Nephron progenitor cell (in vitro differentiated cells): ENCODE data around the gene PTPRC.

ENCODE experiments used
- DNase-seq: peaks from one replicate; pipeline ENCODE4 v3.0.0; 2021
- H3K27ac Mint-ChIP-seq: 2 replicates; pipeline ENCODE4 v1.8.0; 2021; ENCODE audit warnings: mild to moderate bottlenecking, moderate library complexity, mixed read lengths
- H3K27me3 Mint-ChIP-seq: 2 replicates; pipeline ENCODE4 v1.8.0; 2021; ENCODE audit warnings: mild to moderate bottlenecking, low read depth, mixed read lengths; ENCODE audit not compliant: poor library complexity
- H3K36me3 Mint-ChIP-seq: 2 replicates; pipeline ENCODE4 v1.8.0; 2021; ENCODE audit warnings: low read depth, mixed read lengths
- H3K4me1 Mint-ChIP-seq: 2 replicates; pipeline ENCODE4 v1.8.0; 2021; ENCODE audit warnings: mixed read lengths
- H3K4me3 Mint-ChIP-seq: 2 replicates; pipeline ENCODE4 v1.8.0; 2021; ENCODE audit warnings: mild to moderate bottlenecking, moderate library complexity, mixed read lengths
- H3K9me3 Mint-ChIP-seq: 2 replicates; pipeline ENCODE4 v1.8.0; 2021; ENCODE audit warnings: mild to moderate bottlenecking, moderate library complexity, mixed read lengths
- TF ChIP-seq, protein P1 (sequence below): fragments of 200-600 bp; sonication (generic); IDR thresholded peaks from 2 replicates; pipeline ENCODE4 v1.5.0; 2021; ENCODE audit warnings: antibody characterized with exemption

PTPRC gene

DNA sequence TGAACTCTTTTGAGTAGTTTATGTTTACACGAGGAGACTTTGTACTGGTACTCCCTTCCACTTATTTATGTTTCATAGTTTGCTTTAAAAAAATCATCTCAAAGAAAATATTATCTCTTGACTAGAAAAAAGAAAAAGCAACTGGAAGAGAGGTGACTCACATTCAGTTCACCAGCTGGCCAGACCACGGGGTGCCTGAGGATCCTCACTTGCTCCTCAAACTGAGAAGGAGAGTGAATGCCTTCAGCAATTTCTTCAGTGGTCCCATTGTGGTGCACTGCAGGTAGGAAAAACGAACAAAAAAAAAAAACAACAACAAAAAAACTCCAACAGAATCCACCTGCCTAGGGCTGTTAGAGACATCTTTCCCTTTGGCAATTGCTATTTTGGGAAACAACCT lies 102.9 kb downstream of the PTPRC start:
- no peaks in the 10 kb centered on the region for H3K27me3 Mint-ChIP-seq
- no peak for DNase-seq
- H3K9me3 Mint-ChIP-seq, result peaks cover 16% of the 10 kb centered on the region
- no peaks in the 10 kb centered on the region for H3K4me1 Mint-ChIP-seq
- no peak overlapping the region for H3K27ac Mint-ChIP-seq
- no peak overlapping the region for H3K4me3 Mint-ChIP-seq
- TF ChIP-seq, protein P1, sequence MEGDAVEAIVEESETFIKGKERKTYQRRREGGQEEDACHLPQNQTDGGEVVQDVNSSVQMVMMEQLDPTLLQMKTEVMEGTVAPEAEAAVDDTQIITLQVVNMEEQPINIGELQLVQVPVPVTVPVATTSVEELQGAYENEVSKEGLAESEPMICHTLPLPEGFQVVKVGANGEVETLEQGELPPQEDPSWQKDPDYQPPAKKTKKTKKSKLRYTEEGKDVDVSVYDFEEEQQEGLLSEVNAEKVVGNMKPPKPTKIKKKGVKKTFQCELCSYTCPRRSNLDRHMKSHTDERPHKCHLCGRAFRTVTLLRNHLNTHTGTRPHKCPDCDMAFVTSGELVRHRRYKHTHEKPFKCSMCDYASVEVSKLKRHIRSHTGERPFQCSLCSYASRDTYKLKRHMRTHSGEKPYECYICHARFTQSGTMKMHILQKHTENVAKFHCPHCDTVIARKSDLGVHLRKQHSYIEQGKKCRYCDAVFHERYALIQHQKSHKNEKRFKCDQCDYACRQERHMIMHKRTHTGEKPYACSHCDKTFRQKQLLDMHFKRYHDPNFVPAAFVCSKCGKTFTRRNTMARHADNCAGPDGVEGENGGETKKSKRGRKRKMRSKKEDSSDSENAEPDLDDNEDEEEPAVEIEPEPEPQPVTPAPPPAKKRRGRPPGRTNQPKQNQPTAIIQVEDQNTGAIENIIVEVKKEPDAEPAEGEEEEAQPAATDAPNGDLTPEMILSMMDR, result no peak
- H3K36me3 Mint-ChIP-seq, result no peaks in the 10 kb centered on the region

DNA sequence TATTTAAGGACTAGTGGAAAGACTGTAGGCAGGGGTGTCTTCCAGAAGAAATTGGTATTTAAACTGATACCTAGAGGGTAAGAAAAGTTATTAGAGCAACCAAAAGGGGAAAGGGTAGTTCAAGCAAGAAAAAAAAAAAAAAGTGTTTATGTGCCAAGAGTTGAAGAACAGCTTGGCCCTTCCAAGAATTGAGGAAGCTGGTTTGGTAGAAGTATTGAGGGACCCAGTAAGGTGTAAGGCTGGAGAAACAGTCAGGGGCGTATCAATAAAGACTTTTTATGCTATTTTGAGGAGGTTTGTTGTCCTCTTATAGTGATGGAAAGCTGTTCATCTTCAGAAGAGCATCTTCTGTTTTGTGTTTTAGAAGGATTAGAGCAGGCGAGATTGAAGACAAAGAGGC lies 108.3 kb downstream of the PTPRC start:
- no peaks in the 10 kb centered on the region for H3K36me3 Mint-ChIP-seq
- no peaks in the 10 kb centered on the region for H3K9me3 Mint-ChIP-seq
- TF ChIP-seq, protein P1, result no peak
- no peak overlapping the region for H3K4me3 Mint-ChIP-seq
- no peaks in the 10 kb centered on the region for H3K27me3 Mint-ChIP-seq
- no peak overlapping the region for H3K27ac Mint-ChIP-seq
- no peaks in the 10 kb centered on the region for H3K4me1 Mint-ChIP-seq
- DNase-seq, result no peak

DNA sequence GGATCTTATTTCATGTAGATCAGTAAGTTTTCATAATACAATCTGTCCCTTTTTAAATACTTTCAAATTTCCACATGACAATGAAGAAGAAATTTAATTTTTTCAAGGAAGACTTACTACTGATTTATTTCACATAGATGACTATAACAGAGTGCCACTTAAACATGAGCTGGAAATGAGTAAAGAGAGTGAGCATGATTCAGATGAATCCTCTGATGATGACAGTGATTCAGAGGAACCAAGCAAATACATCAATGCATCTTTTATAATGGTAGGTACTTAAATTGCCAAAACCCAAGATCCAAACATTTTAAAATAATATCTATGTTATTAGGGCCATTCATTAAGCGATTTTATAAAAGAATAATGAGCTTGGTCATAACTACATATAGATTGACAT lies 110.4 kb downstream of the PTPRC start:
- no peak for DNase-seq
- Mint-ChIP-seq H3K36me3 (no peaks in the 10 kb centered on the region), H3K27ac (no peak overlapping the region), H3K4me3 (no peak overlapping the region), H3K9me3 (no peaks in the 10 kb centered on the region), H3K27me3 (no peaks in the 10 kb centered on the region), H3K4me1 (no peaks in the 10 kb centered on the region)
- TF ChIP-seq, protein P1, result no peak

DNA sequence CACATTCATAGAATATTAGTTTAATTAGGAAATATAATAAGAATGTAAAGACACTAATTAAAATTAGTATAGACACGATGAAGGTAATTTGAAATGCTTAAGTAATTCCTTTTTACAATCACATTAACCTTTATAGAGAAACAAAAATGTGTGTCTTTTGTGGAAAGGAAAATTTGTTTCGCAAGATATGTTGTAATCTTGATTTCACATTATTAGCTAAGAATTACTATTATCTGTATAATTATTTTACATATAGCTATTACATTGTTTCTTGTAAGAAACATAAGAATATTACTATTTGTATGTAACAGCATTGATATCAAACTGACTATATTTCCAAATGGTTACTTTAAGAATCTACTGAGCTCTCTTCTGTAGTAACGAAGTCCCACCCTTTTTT lies 111.2 kb downstream of the PTPRC start:
- H3K4me1 Mint-ChIP-seq, result no peaks in the 10 kb centered on the region
- no peaks in the 10 kb centered on the region for H3K27me3 Mint-ChIP-seq
- DNase-seq, result no peak
- H3K27ac Mint-ChIP-seq, result no peak overlapping the region
- H3K36me3 Mint-ChIP-seq, result no peaks in the 10 kb centered on the region
- no peak overlapping the region for H3K4me3 Mint-ChIP-seq
- TF ChIP-seq, protein P1, result no peak
- no peaks in the 10 kb centered on the region for H3K9me3 Mint-ChIP-seq

DNA sequence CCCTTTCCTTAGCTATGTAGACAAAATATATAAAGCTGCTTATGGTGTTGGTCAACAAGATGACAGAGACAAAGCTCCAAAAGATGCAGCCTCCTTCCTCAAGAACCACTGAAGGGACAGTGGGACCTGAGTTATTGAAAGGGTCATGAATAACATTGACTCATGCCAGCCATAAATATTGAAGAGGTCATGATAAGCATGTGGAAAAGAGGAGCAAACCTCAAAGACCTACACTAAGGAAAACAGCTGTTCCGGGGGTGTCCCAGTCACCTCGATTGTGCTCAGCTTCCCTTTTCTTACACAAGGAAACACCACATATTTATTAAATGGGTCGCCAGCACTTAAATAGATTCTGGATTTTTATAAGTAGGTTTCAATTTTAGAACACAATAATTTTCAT lies 112.9 kb downstream of the PTPRC start:
- no peak for DNase-seq
- TF ChIP-seq, protein P1, result no peak
- Mint-ChIP-seq H3K27ac (no peak overlapping the region), H3K36me3 (no peaks in the 10 kb centered on the region), H3K4me1 (no peaks in the 10 kb centered on the region), H3K27me3 (no peaks in the 10 kb centered on the region), H3K4me3 (no peak overlapping the region), H3K9me3 (no peaks in the 10 kb centered on the region)

DNA sequence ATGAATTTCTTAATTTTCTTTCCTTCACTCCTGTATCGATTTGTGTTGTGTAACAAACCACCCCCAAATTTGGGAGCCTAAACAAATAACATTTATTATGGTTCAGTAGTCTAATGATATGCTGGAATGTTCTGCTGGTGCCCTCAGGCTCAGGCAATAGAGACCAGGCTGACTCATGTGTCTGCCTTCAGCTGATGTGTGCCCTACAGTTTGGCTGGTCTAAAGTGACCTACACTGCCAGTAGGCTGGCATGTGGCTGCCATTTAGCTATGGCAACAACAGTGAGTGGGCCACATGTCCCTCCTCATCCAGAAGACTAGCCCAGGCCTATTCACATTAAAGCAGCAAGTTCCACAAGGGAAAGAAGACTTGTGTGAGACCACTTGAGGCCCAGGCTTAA lies 115.8 kb downstream of the PTPRC start:
- H3K27ac Mint-ChIP-seq, result no peak overlapping the region
- H3K9me3 Mint-ChIP-seq, result no peaks in the 10 kb centered on the region
- H3K4me1 Mint-ChIP-seq, result no peaks in the 10 kb centered on the region
- TF ChIP-seq, protein P1, result no peak
- no peak for DNase-seq
- H3K4me3 Mint-ChIP-seq, result no peak overlapping the region
- no peaks in the 10 kb centered on the region for H3K27me3 Mint-ChIP-seq
- no peaks in the 10 kb centered on the region for H3K36me3 Mint-ChIP-seq
